Stomach (tissue), 9 donors: ENCODE data around the gene CAPN8. TPM values are rescaled to one million over a fixed set of nuclear protein-coding genes. Genes with fewer than 3 reads are reported as not detected.

Source experiments
- DNase-seq, 2 donors: peaks; one replicate each; pipeline versions ENCODE4 v3.0.0 to v3.0.0-alpha.2; 2013 to 2019
- H3K27ac ChIP-seq, 5 donors: fragments of 200-600 bp in 4 of 5; sonication (generic) in 4 of 5; one replicate each; pipeline ENCODE4 v1.5.1; 2013 to 2019; ENCODE audit warnings: mild to moderate bottlenecking in 1 of 5, moderate library complexity in 1 of 5
- H3K27me3 ChIP-seq, 3 donors: fragments of 200-600 bp; sonication (generic); one replicate each; pipeline ENCODE4 v1.5.1; 2017 to 2019; ENCODE audit warnings: mixed run types in 1 of 3
- H3K36me3 ChIP-seq, 4 donors: fragments of 200-600 bp; sonication (generic); 1 replicate in 3 of 4; 2 replicates in 1 of 4; pipeline ENCODE4 v1.5.1; 2016 to 2019
- H3K4me1 ChIP-seq, 4 donors: fragments of 200-600 bp; sonication (generic); one replicate each; pipeline ENCODE4 v1.5.1; 2016 to 2019
- H3K4me3 ChIP-seq, 4 donors: fragments of 200-600 bp; sonication (generic) in 3 of 4; one replicate each; pipeline ENCODE4 v1.5.1; 2016 to 2019; ENCODE audit warnings: mild to moderate bottlenecking in 1 of 4
- H3K9me3 ChIP-seq, 4 donors: fragments of 200-600 bp; sonication (generic); one replicate each; pipeline ENCODE4 v1.5.1; 2016 to 2019
- EP300 ChIP-seq: sonication (generic); formaldehyde crosslinking; IDR thresholded peaks from one replicate; pipeline ENCODE4 v1.6.1; 2017; ENCODE audit warnings: antibody characterized with exemption
- POLR2A ChIP-seq, 4 donors: fragments of 450-650 bp; IDR thresholded peaks; one replicate each; pipeline ENCODE4 v1.6.1; 2016; ENCODE audit warnings: antibody characterized with exemption in 4 of 4, control low read depth in 2 of 4, mild to moderate bottlenecking in 1 of 4, moderate library complexity in 1 of 4
- POLR2AphosphoS5 ChIP-seq, 3 donors: sonication (generic); formaldehyde crosslinking; IDR thresholded peaks; one replicate each; pipeline ENCODE4 v1.6.1; 2016; ENCODE audit warnings: antibody characterized with exemption in 3 of 3
- WGBS, 5 donors: extraction: QIAGEN DNeasy Blood & Tissue Kit in 3 of 5; methylation state at CpG; one replicate each; pipeline versions ENCODE4 v1.1.5 to v1.1.7; 2013 to 2018; 5-methylcytosine and 5-hydroxymethylcytosine counted together
- intact Hi-C: fragments of 100-400 bp; cut with DNase I; formaldehyde crosslinking; loops from one replicate; pipeline ENCODE4 v1.15.1; 2023; ENCODE audit warnings: low total_unique reads
- polyA plus RNA-seq, 3 donors: library from polyadenylated mRNA; stranded (reverse); fragments of 200-250 nt; gene quantifications; one replicate each; pipeline ENCODE4 v1.2.3, GENCODE V29; 2013
- total RNA-seq, 5 donors: library from RNA; depleted of rRNA; stranded (reverse); fragments of >200 nt; gene quantifications; one replicate each; pipeline versions ENCODE4 v1.1.0 to v1.2.3, GENCODE V29; 2014 to 2016
- TF ChIP-seq, protein P1 (sequence below), 7 experiments: fragments of 450-650 bp in 4 of 7; fragments of 200-600 bp in 3 of 7; sonication (generic) in 3 of 7; IDR thresholded peaks; one replicate each; pipeline ENCODE4 v1.5.1; 2016 to 2019; ENCODE audit warnings: antibody characterized with exemption in 7 of 7, control low read depth in 2 of 7, mild to moderate bottlenecking in 1 of 7
- donor health status: healthy with polysubstance abuse.
- donor health status: Bipolar disorder and iron deficiency.
- donor health status: healthy.

CAPN8 gene
- total and polyA plus RNA-seq, 8 donors: 28.3 to 581 (median 134) TPM

DNA sequence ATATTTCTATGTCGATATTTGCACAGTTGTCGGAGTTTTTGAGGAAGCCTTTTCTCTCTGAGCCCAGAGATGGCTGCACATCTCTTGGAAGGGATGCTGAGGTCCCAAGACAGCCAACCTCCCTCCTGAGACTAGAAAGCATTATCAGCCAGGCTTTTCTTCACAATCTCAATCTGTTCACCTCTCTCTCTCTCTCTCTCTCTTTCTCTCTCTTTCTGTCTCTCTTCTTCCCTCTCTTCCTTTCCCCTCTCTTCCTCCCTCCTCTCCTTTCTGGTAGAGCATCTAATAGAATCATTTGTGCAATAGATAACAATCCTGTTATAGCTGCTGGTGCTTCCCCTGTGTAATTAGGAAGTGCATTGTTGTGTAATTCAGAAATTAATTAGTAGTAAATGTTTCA, 131.8 kb downstream of the CAPN8 start:
- no peak overlapping the region for H3K4me3 ChIP-seq
- H3K4me1 ChIP-seq: no peaks in the 10 kb centered on the region
- H3K27ac ChIP-seq: no peak overlapping the region
- intact Hi-C loops: no loop called here
- DNase-seq: no peak
- 57 to 85% (median 74%) methylated on average over 2 of the region's 2 CpGs for WGBS, 5 donors
- H3K27me3 ChIP-seq: peaks cover 0 to 5% (median 0%) of the 10 kb centered on the region in 3 donors
- TF ChIP-seq EP300 (no peak), POLR2A (IDR thresholded peaks at IDR 0.05) (no peak), POLR2AphosphoS5 (IDR thresholded peaks at IDR 0.05) (no peak)
- TF ChIP-seq, protein P1, sequence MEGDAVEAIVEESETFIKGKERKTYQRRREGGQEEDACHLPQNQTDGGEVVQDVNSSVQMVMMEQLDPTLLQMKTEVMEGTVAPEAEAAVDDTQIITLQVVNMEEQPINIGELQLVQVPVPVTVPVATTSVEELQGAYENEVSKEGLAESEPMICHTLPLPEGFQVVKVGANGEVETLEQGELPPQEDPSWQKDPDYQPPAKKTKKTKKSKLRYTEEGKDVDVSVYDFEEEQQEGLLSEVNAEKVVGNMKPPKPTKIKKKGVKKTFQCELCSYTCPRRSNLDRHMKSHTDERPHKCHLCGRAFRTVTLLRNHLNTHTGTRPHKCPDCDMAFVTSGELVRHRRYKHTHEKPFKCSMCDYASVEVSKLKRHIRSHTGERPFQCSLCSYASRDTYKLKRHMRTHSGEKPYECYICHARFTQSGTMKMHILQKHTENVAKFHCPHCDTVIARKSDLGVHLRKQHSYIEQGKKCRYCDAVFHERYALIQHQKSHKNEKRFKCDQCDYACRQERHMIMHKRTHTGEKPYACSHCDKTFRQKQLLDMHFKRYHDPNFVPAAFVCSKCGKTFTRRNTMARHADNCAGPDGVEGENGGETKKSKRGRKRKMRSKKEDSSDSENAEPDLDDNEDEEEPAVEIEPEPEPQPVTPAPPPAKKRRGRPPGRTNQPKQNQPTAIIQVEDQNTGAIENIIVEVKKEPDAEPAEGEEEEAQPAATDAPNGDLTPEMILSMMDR (IDR thresholded peaks at IDR 0.05): no peak
- H3K9me3 ChIP-seq: no peaks in the 10 kb centered on the region
- H3K36me3 ChIP-seq: peaks cover 0 to under 1% (median 0%) of the 10 kb centered on the region in 4 donors

DNA sequence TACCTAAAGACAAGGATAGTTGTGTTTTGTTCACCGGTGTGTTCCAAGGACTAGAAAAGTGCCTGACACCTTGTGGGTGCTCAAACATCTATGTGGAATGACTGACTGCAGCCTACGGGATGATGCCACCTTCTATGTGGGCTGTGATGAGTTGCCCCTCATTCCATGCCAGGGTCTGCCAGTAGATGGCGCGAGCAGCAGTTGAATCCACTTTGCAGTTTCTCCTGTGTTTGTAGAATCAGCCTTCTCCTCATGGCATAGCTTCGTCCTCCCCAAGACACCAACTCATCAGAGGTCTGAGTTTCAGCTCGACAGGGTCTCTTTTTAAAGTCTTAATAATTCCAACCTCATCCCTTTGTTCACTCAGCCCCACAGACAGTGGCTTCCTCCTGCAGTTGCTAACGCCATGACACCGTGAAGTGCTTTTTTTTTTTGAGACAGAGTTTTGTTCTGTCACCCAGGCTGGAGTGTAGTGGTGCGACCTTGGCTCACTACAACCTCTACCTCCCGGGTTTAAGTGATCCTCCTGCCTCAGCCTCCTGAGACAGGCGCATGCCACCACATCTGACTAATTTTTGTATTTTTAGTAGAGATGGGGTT, 133.7 kb downstream of the CAPN8 start:
- H3K4me3 ChIP-seq: no peak overlapping the region
- H3K27me3 ChIP-seq: no peaks in the 10 kb centered on the region
- no peak overlapping the region for H3K27ac ChIP-seq
- peaks cover 0 to 8% (median 7%) of the 10 kb centered on the region in 4 donors for H3K9me3 ChIP-seq
- intact Hi-C loops: no loop called here
- no peaks in the 10 kb centered on the region for H3K4me1 ChIP-seq
- no peak for TF ChIP-seq EP300
- TF ChIP-seq, protein P1 (IDR thresholded peaks at IDR 0.05): peak in 5 of 7 experiments; percentile 34 to 60 (median 40)
- no peaks in the 10 kb centered on the region for H3K36me3 ChIP-seq
- DNase-seq: peak; percentile 75 to 79
- WGBS, 5 donors: 37 to 51% (median 44%) methylated on average over 11 of the region's 11 CpGs

DNA sequence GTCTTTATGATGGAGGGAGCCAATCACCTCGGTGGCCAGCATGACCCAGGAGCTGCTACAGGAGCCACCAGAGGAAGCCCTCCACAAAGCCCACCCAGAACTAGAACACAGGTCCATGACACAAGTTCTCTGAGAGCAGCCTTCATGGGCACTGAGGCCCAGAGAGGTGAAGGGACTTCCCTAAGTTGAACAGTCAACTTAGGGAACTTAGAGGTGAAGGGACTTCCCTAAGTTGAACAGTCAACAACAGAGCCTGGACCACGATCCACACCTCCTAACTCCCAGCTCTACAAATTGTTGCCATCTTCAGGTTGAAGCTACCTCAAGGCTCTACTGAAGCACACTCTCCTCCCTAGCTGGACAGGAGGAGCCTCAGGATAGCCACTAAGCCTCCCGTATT, 139.5 kb downstream of the CAPN8 start:
- Histone ChIP-seq H3K9me3 (peaks cover 0 to 8% (median 7%) of the 10 kb centered on the region in 4 donors), H3K27ac (no peak overlapping the region), H3K36me3 (no peaks in the 10 kb centered on the region), H3K4me3 (no peak overlapping the region), H3K27me3 (no peaks in the 10 kb centered on the region), H3K4me1 (no peaks in the 10 kb centered on the region)
- 76 to 90% (median 87%) methylated on average over 3 of the region's 3 CpGs for WGBS, 5 donors
- no peak for DNase-seq
- TF ChIP-seq POLR2A (IDR thresholded peaks at IDR 0.05) (no peak), POLR2AphosphoS5 (IDR thresholded peaks at IDR 0.05) (no peak), EP300 (no peak)
- TF ChIP-seq, protein P1 (IDR thresholded peaks at IDR 0.05): no peak
- intact Hi-C loops: no loop called here

DNA sequence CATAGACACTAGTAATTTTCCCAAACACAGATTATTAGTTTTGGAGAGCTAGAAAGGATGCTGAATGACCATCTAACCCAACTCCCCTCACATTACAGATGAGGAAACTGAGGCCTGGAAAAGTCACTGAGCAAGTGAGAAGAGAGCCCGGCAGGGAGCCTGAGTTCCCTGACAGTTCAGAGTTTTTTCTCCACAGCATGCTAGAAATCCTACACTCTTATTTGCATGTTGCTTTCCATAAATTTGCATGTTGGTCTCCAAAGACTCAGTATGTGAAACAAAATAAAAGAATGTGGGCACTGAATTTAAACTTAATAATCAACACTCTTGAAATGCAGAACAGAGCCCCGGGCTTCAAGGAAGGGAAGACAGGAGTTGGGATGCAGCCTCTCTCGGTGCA, 140.0 kb downstream of the CAPN8 start:
- Histone ChIP-seq H3K27me3 (no peaks in the 10 kb centered on the region), H3K36me3 (no peaks in the 10 kb centered on the region), H3K9me3 (peaks cover 0 to 8% (median 7%) of the 10 kb centered on the region in 4 donors), H3K4me1 (no peaks in the 10 kb centered on the region), H3K4me3 (no peak overlapping the region), H3K27ac (no peak overlapping the region)
- 75 to 99% (median 86%) methylated on average over 3 of the region's 3 CpGs for WGBS, 5 donors
- intact Hi-C loops: no loop called here
- no peak for DNase-seq
- TF ChIP-seq POLR2AphosphoS5 (IDR thresholded peaks at IDR 0.05) (no peak), POLR2A (IDR thresholded peaks at IDR 0.05) (no peak), EP300 (no peak)
- TF ChIP-seq, protein P1 (IDR thresholded peaks at IDR 0.05): no peak
